Nephron (organoid): ENCODE measurements around the gene ZNF662.
"Not testable (repeated sequence)": the region's sequence is repeated elsewhere in the genome, so short reads cannot be mapped to it uniquely, and the experiment has no call there.

Experiments
- H3K27ac Mint-ChIP-seq, 3 experiments: 2 replicates each; pipeline ENCODE4 v1.8.0; 2020; ENCODE audit warnings: mixed read lengths in 3 of 3, mild to moderate bottlenecking in 2 of 3, moderate library complexity in 1 of 3
- H3K27me3 Mint-ChIP-seq: 2 replicates; pipeline ENCODE4 v1.8.0; 2021; ENCODE audit warnings: low read depth, mild to moderate bottlenecking, moderate library complexity, mixed read lengths
- H3K36me3 Mint-ChIP-seq: 2 replicates; pipeline ENCODE4 v1.8.0; 2020; ENCODE audit warnings: low read depth, mixed read lengths
- H3K4me1 Mint-ChIP-seq: 2 replicates; pipeline ENCODE4 v1.8.0; 2020; ENCODE audit warnings: mixed read lengths
- H3K4me3 Mint-ChIP-seq, 3 experiments: 2 replicates each; pipeline ENCODE4 v1.8.0; 2020; ENCODE audit warnings: mild to moderate bottlenecking in 3 of 3, mixed read lengths in 3 of 3, moderate library complexity in 2 of 3
- H3K9me3 Mint-ChIP-seq: 2 replicates; pipeline ENCODE4 v1.8.0; 2020; ENCODE audit warnings: mixed read lengths
- TF ChIP-seq, protein P1 (sequence below), 3 experiments: fragments of 200-600 bp; sonication (generic); IDR thresholded peaks; one replicate each; pipeline ENCODE4 v1.5.0; 2021; ENCODE audit warnings: antibody characterized with exemption in 3 of 3; ENCODE audit not compliant: unreplicated experiment in 3 of 3

Gene ZNF662

DNA sequence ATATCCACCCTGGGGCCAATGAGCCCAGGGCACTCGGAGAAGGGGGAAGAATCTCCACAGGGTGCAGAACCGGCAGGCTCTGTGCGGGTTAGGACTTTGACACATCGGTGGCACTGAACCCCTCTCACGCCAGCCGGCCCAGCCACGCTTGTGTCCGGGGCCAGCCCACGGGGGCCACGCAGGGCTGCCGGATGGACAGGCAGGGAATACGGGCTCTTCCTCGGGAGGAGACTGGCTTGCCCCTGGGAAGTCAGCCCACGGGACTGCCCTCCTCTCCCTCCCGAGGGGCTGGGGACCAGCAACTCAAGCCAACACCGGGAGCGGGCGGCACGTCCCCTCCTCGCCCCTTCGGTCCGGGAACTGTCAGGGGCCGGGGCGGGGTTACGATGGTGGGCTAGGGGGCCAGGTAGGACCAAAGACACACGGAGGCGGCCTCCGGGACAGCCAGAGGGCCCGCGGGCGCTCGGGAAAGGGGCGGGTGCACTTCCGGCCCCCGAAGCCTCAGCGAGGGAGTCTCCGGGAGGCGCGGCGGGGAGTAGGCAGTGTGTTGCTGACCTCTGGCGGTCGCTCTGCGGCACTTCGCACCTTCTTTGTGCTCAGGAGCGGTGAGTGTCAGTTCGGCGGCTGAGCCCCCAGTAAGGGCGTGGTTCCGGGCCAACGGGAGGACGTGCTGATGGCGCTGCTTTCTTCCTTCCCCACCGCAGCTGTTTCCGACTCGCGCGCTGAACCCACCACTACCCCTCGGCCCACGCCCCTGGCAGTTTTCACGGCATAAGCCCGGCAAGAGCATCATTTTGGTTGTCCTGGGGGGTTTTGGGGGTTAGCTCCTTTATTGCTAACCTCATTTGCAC, 25.1 kb upstream of the ZNF662 start:
- H3K27me3 Mint-ChIP-seq: no peaks in the 10 kb centered on the region

DNA sequence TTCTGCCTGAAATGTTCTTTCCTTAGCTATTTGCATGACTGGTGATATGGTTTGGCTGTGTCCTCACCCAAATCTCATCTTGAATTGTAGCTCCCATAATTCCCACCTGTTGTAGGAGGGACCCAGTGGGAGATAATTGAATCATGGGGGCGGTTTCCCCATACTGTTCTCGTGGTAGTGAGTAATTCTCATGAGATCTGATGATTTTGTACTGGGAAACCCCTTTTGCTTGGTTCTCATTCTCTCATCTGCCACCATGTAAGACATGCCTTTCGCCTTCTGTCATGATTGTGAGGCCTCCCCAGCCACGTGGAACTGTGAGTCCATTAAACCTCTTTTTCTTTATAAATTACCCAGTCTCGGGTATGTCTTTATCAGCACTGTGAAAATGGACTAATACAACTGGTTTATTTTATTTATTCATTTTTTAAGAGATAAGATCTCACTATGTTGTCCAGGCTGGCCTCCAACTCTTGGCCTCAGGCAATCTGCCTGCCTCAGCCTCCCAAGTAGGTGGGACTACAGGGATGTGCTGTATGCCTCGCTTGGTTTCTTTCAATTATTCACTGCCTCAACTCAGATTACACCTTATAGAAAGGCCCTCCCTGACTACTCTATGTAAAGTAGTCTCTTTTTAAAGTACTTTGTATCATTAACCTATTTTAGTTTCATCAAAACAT, 22.6 kb upstream of the ZNF662 start:
- not testable (repeated sequence) for H3K27ac Mint-ChIP-seq, H3K36me3 Mint-ChIP-seq, H3K9me3 Mint-ChIP-seq, H3K4me1 Mint-ChIP-seq, H3K27me3 Mint-ChIP-seq
- H3K4me3 Mint-ChIP-seq: peak overlapping the region in 2 of 3 experiments; percentile 38 to 58

More for the DNA sequence above, 25.1 kb upstream of the ZNF662 start:
- Mint-ChIP-seq H3K36me3 (no peaks in the 10 kb centered on the region), H3K9me3 (no peaks in the 10 kb centered on the region), H3K4me1 (peaks cover 22% of the 10 kb centered on the region), H3K4me3 (peak overlapping the region; percentile 85 to 89 (median 86)), H3K27ac (peak overlapping the region; percentile 76 to 90 (median 79))
- TF ChIP-seq, protein P1, sequence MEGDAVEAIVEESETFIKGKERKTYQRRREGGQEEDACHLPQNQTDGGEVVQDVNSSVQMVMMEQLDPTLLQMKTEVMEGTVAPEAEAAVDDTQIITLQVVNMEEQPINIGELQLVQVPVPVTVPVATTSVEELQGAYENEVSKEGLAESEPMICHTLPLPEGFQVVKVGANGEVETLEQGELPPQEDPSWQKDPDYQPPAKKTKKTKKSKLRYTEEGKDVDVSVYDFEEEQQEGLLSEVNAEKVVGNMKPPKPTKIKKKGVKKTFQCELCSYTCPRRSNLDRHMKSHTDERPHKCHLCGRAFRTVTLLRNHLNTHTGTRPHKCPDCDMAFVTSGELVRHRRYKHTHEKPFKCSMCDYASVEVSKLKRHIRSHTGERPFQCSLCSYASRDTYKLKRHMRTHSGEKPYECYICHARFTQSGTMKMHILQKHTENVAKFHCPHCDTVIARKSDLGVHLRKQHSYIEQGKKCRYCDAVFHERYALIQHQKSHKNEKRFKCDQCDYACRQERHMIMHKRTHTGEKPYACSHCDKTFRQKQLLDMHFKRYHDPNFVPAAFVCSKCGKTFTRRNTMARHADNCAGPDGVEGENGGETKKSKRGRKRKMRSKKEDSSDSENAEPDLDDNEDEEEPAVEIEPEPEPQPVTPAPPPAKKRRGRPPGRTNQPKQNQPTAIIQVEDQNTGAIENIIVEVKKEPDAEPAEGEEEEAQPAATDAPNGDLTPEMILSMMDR (IDR thresholded peaks at IDR 0.05; ENCODE audit: unreplicated experiment in 3 of 3): peak; percentile 86 to 90 (median 89)

DNA sequence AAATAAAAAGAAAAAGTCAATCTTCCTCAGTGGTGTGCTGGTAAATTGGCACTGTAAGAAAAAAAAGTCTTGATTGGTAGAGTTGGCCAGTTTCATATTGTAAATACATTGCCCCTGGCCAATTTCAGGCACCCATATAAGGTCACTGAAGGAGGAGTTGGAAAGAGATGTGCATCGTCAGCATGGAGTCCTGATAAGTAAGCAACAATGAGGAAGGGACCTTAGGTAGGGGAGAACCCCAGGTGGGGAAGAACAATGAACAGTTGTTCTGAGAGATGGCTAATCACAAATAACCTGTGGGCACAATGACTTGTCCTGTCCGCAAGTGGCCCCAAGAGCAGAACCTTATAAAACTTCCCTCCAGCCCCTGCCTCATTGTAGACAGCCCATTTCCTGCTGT, 21.6 kb upstream of the ZNF662 start:
- Mint-ChIP-seq H3K4me1 (peaks cover 9% of the 10 kb centered on the region), H3K27ac (no peak overlapping the region), H3K27me3 (peaks cover 6% of the 10 kb centered on the region), H3K9me3 (no peaks in the 10 kb centered on the region), H3K36me3 (no peaks in the 10 kb centered on the region), H3K4me3 (no peak overlapping the region)
- TF ChIP-seq, protein P1 (IDR thresholded peaks at IDR 0.05; ENCODE audit: unreplicated experiment in 3 of 3): no peak

DNA sequence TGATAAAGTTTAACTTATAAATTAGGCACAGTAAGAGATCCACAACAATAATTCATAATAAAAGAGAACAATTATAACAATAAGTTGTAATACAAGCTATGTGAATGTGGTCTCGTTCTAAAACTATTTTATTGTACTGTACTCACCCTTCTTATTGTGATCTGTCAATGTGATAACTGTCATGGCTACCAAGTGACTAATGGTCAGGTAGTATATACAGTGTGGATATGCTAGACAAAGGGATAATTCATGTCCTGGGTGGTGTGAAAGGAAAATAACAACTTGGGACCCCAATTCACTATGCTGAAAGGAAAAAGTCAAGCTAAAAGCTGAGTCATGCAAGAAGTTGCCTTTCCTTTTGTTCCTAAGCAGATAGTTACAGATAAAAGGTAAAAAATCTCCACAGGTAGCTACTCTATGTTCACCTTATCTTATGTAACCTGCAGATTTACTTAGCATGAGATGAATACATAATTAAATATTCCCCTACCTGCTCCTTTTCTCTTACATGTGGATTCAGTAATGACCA, 19.6 kb upstream of the ZNF662 start:
- Mint-ChIP-seq H3K4me3 (no peak overlapping the region), H3K36me3 (no peaks in the 10 kb centered on the region), H3K9me3 (no peaks in the 10 kb centered on the region), H3K27me3 (peaks cover 6% of the 10 kb centered on the region), H3K4me1 (peaks cover 4% of the 10 kb centered on the region), H3K27ac (no peak overlapping the region)
- TF ChIP-seq, protein P1 (IDR thresholded peaks at IDR 0.05; ENCODE audit: unreplicated experiment in 3 of 3): no peak

DNA sequence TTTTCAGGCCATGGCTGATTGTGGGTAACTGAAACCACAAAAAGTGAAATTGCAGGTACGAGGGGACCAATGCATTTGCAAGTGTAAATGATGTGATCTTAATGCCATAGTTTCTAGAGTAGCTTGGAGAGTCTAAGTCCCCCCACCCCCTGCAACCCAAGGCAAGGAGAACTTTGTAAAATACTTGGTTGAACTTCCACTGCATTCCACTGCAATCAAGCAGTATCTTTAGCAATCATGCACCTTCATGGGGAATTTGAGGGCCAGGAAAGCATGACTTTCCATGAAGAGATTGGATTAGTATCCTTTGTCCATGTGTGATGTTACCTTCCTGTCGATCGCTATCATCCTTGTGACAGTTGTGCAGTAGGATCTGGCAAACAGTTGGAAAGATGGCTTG, 18.9 kb upstream of the ZNF662 start:
- no peaks in the 10 kb centered on the region for H3K9me3 Mint-ChIP-seq

DNA sequence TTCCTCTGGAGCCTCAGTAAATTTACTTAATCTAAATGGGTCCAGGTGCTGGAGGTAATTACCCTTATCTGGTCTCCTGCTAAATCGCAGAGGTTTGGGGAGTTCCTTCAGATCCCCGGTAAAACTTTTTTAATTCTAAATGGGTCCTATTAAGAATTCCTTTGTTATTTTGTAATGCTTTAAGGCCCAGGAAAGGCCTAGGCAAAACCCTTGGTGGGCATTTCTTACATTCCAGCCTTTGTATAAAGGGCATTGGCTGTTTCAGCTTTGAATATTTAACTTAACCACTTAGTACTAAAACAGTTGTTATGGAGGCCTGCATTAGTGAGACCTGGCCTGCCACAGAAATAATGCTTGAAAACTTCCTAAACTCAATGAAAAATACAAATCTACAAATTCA, 14.9 kb upstream of the ZNF662 start:
- Mint-ChIP-seq H3K9me3 (no peaks in the 10 kb centered on the region), H3K36me3 (no peaks in the 10 kb centered on the region), H3K4me3 (no peak overlapping the region), H3K27ac (peak overlapping the region; percentile 47 to 78 (median 70)), H3K4me1 (no peaks in the 10 kb centered on the region), H3K27me3 (peaks cover 6% of the 10 kb centered on the region)
- TF ChIP-seq, protein P1 (IDR thresholded peaks at IDR 0.05; ENCODE audit: unreplicated experiment in 3 of 3): no peak

More for the DNA sequence above, 18.9 kb upstream of the ZNF662 start:
- H3K27me3 Mint-ChIP-seq: peaks cover 6% of the 10 kb centered on the region
- TF ChIP-seq, protein P1 (IDR thresholded peaks at IDR 0.05; ENCODE audit: unreplicated experiment in 3 of 3): no peak
- H3K4me3 Mint-ChIP-seq: no peak overlapping the region
- H3K27ac Mint-ChIP-seq: no peak overlapping the region
- no peaks in the 10 kb centered on the region for H3K4me1 Mint-ChIP-seq
- no peaks in the 10 kb centered on the region for H3K36me3 Mint-ChIP-seq
